GM19025 (cell line): ENCODE data around the gene SF3B6.

ENCODE experiments used
- ATAC-seq: cut with Tn5 transposase; IDR thresholded peaks from one replicate; pipeline ENCODE4 v1.9.1; 2021; ENCODE audit warnings: mild to moderate bottlenecking, low read depth, moderate library complexity; ENCODE audit not compliant: unreplicated experiment

The SF3B6 gene

GRCh38 chr2:24022324-24022974 lies 53.7 kb downstream of the SF3B6 start:
- ATAC-seq, result no peak

DNA sequence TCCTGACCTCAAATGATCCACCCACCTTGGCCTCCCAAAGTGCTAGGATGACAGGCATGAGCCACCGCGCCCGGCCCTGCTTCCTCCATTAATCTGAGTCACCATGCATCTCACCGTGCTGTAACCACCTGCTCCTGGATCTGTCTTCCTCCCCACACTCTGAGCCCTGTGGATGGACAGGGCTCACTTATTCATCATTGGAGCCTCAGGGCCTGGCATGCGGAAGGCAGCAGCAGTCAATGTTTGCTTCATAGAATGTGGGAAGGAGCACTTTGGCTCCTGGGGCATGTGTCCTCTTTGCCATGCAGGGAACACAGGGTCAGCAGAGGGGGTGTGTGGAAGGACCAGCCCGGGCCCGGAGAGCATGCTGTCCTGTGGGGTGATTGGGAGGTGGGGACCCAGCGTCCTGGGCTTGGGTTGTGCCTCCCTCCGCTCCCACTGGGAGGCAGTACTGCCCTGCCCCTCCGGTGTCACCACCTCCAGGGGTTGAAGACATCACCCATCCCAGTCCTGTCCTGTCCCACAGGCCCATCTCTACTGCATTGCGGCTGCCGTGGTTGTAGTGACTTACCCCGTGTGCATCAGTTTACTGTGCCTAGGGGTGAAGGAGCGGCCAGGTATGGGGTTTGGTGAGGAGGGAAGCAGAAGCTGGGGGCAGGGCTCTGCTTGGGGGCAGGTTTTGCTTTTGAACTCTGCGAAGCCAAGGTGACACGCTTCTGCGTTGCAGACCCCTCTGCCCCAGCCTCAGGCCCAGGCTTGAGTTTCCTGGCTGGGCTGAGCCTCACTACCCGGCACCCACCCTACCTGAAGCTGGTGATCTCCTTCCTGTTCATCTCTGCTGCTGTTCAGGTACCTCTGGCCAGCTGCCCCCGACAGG lies 54.8 kb downstream of the SF3B6 start:
- no peak for ATAC-seq

GRCh38 chr2:24020244-24020643 lies 55.9 kb downstream of the SF3B6 start:
- no peak for ATAC-seq

- no peak for ATAC-seq
Observed at GRCh38 chr2:24019729-24020128, 56.4 kb downstream of the SF3B6 start.

DNA sequence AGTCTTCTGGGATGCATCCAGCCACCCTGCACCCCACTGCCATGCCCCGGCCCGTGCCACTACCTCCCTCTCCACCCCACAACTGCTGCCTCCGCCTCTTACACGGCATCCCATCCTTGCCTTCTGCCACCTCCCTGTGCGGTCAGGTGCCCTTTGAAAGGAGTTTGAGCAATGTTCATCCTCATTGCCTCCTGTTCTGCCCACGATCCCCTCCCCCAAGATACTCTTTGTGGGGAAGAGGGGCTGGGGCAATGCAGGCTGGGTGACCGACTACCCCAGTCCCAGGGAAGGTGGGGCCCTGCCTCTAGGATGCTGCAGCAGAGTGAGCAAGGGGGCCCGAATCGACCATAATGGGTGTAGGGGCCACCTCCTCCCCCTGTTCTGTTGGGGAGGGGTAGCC lies 57.9 kb downstream of the SF3B6 start:
- no peak for ATAC-seq

- no peak for ATAC-seq
Observed at GRCh38 chr2:24017711-24018110, 58.4 kb downstream of the SF3B6 start.
